GM19035 (cell line): ENCODE data around the gene OR9K2.
"Not testable (repeated sequence)": the region's sequence is repeated elsewhere in the genome, so short reads cannot be mapped to it uniquely, and the experiment has no call there.

Experiments
- ATAC-seq: cut with Tn5 transposase; IDR thresholded peaks from one replicate; pipeline ENCODE4 v1.9.1; 2021; ENCODE audit not compliant: unreplicated experiment

OR9K2 gene, protein sequence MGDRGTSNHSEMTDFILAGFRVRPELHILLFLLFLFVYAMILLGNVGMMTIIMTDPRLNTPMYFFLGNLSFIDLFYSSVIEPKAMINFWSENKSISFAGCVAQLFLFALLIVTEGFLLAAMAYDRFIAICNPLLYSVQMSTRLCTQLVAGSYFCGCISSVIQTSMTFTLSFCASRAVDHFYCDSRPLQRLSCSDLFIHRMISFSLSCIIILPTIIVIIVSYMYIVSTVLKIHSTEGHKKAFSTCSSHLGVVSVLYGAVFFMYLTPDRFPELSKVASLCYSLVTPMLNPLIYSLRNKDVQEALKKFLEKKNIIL

DNA sequence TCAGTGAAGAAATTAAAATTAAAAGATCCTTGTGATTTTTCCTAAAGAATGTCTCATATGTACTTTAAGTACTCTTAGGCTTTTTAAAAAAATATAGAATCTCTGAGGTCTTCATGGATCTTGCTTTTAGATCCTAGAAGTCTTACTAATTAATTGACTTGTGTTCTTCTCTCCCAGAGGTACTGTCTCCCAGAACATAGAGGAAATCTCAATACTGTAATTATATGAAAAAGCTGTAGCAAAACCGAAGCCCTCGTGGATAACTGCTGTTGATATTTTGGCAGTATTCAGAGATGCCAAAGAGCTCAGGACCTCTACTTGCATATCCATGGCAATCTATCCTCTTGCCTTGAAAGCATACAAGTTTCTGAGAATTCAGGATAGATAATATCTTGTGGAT lies at the start of gene OR9K2:
OR9K2 (plus strand) TSS at position 301 of the 400 bp plus-strand sequence. CDS start 3,429 bp downstream, outside the sequence.
- ATAC-seq = no peak

DNA sequence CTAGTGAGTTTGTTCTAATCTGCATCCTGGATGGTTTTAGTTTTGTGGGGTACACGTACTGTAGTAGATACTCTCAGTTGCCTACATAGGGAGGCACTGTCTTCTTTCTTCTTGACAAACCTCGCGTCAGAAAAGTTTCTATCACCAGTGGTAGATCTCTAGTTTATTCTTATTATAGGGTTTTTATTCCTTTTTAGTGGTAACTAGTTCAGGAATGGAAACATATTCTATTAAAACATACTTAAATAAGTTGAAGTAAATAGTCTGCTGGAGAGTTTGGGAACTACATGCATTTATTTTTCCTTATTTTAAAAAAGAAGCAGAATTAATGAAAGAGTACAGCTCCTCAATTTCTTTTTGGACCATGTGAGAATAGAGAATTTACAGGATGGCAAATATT lies 33.6 kb upstream of the OR9K2 start:
- no peak for ATAC-seq

DNA sequence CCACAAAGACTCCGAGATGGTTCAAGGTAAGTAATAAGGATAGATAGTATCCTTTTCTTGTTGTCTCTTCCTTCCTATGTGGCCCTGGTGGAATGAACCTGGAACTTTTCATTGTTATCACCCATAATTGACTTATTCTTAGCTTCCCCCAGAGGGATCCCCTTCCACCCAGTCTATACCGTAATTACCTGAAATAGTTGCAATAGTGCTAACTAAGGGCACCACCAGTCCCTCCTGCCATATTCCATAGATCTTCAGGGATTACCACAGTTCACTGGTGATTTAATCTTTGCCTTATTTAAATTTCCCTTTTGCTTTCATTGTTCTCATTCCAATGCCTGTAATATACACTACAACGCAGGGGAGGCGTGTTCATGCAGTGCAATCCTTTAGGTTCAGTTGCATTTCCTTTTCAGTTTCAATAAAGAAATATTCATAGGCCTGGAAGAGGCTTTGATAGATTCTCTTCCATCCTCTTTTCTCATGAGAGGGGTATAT lies 13.8 kb upstream of the OR9K2 start:
- no peak for ATAC-seq

DNA sequence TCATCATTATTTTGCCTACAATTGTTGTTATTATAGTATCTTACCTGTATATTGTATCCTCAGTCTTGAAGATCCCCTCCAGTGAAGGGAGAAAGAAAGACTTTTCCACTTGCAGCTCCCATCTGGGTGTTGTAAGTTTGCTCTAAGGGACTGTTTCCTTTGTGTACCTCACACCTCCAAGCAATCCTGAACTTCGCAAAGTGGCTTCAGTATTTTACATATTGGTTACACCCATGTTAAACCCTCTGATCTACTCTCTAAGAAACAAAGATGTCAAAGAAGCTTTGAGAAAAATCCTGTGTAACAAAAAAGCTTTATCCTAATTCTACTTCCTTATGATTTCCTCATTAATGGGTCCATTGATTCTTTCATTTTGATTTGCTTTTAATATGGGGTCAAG lies 10.1 kb upstream of the OR9K2 start:
- ATAC-seq = no peak

DNA sequence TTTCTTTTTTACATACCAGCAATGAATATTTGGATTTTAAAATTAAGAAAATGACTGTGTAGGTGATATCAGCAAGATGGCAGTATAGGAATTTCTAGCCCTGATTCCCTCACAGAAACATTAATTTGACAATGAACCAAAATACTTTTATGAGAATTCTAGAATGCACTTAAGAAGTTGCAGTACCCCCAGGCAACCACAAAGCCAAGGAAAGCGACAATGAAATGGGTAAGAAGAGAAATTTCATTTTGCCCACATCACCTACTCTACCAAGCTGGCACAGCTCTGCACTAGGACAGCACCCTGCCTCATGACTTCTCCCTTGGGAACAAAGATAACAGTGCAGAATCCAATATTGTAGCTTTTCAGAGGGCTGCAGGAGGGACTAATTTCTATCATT lies 6.6 kb downstream of the OR9K2 start:
- no peak for ATAC-seq

DNA sequence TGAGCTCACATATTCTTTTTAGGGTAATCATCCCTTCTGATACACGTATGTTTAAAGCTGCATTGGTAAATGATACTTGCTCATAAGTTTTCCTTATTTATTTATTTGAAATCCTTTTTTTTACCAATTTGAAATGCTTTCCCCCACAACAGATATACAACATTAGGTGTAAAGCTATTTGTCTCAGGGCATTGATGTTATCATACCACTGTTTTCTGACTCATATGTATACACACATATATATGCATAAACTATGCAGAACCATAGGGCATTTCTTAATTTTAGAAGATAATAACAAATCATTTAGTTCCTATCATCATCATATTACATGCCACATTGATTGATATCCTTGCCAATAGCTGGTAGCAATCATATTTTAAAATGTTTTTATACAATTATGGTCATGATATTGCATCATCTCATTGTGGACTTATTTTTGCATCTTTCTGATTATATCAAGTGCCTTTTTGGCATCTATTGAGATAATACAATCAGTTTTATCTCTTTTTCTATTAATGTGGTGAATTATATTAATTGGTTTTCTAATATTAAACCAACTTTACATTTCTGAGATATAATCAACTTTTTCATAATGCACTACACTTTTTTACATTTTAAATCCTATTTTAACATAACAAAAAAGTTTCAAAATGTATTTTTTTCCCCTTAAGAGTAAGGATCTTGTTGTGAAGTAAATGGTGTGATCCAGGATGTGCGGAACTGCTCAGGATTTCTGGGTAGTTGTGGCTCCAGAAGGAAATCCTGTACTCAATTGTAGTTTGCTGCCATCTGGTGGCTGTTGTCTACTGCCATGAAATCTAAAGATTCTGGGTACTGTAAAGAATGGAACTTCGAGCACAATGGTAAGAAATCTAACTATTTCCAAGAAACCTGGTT lies 16.7 kb downstream of the OR9K2 start:
- ATAC-seq = no peak

DNA sequence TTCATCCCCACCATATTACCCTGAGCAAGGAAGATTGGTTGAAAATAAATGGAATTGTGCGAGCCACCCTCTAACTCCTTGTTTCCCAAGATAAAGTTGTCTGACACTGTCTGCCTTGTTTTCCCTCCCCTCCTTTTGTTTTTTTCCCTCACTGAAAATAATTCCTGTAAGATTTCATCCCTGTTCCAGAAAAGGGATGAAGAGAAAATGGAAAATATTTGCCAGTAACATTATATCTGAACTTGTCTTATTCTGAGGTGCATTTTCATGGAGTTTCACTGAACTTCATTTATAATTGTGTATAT lies 17.3 kb downstream of the OR9K2 start:
- no peak for ATAC-seq

DNA sequence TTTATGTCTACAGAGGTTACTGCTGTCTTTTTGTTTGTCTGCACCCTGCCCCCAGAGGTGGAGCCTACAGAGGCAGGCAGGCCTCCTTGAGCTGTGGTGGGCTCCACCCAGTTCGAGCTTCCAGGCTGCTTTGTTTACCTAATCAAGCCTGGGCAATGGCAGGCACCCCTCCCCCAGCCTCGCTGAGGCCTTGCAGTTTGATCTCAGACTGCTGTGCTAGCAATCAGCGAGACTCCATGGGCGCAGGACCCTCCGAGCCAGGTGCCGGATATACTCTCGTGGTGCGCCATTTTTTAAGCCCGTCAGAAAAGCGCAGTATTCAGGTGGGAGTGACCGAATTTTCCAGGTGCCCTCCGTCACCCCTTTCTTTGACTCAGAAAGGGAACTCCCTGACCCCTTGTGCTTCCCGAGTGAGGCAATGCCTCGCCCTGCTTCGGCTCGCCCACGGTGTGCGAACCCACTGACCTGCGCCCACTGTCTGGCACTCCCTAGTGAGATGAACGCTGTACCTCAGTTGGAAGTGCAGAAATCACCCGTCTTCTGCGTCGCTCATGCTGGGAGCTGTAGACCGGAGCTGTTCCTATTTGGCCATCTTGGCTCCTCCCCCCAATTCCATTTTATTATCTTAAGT lies 40.9 kb downstream of the OR9K2 start:
- not testable (repeated sequence) for ATAC-seq

DNA sequence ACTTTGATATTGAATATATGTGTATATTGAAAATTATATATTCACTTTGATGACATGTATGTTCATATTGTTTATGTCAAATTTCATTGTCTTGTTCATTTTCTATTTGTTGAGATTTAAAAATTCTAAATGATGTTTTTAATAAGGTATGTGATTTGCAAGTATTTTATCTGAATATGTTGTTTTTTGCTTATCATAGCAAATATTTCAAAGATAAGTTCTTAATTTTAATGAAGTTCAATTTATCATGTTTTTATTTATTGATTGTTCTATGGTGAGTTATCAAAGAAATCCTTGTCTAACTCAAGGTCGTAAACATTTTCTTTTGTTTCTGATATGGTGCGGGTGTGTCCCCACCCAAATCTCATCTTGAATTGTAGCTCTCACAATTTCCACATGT lies 45.2 kb downstream of the OR9K2 start:
- no peak for ATAC-seq

DNA sequence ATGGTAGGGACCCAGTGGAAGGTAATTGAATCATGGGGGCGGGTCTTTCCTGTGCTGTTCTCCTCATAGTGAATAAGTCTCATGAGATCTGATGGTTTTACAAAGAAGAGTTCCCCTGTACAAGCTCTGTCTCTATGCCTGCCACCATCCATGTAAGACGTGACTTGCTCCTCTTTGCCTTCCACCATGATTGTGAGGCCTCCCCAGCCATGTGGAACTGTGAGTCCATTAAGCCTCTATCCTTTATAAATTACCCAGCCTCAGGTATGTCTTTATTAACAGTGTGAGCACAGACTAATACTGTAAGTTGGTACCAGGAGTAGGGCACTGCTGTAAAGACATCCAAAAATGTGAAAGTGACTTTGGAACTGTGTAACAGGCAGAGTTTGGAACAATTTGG lies 45.6 kb downstream of the OR9K2 start:
- not testable (repeated sequence) for ATAC-seq

DNA sequence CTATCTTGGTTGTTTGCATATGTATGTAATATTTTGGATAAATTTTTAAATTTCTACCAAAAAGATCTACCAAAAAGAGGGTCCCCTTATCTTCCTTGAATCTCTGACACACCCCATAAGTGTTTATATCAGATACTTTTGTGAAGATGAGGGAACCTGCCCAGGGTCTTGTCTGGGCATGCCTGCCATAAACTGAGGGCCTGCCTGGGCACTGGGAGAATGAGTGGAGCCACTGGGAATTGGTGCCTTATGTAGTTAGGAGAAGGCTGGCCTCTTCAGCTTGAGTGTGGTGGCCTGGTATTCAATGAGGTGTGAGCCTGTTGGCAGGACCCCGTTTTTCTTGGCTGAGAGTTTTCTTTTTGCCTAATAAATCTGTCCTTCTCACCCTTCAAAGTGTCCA lies 46.5 kb downstream of the OR9K2 start:
- no peak for ATAC-seq

DNA sequence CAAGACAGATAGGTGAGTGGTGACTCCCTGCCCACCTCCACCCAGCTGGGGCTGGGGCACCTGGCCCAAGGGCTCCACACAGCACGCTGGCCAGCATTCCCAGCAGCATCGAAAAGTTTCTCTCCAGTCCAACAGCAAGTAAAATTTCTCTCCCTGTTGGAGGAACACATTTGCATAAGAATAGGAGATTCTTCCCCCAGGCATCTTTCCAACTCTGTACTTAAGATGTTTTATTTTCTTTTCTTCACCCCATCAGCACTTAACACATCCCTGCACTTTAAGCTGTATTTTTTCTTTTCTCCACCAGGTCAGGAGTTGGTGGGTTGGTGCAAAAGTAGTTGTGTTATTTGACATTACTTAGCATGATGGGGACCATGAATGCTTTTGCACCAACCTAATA lies 47.2 kb downstream of the OR9K2 start:
- no peak for ATAC-seq
